AG09319 (cell line): ENCODE results near the gene RBL1.
"Not testable (repeated sequence)": the region's sequence is repeated elsewhere in the genome, so short reads cannot be mapped to it uniquely, and the experiment has no call there.

Source experiments
- DNase-seq: peaks from one replicate; pipeline ENCODE4 v3.0.0-alpha.2; 2010; ENCODE audit warnings: low read depth; ENCODE audit errors: extremely low read depth
- CTCF ChIP-seq: IDR thresholded peaks from 2 replicates; pipeline ENCODE4 v1.5.1; 2011; ENCODE audit warnings: low read depth, mild to moderate bottlenecking, inconsistent platforms, low read length, moderate library complexity

Gene RBL1

GRCh38 chr20:37128803-37129202, 33.0 kb upstream of the RBL1 start:
- no peak for TF ChIP-seq CTCF
- no peak for DNase-seq

GRCh38 chr20:37126290-37126689, 30.5 kb upstream of the RBL1 start:
- not testable (repeated sequence) for DNase-seq

GRCh38 chr20:37123441-37123840, 27.6 kb upstream of the RBL1 start:
- TF ChIP-seq CTCF, result no peak
- DNase-seq, result no peak

- TF ChIP-seq CTCF, result no peak
- no peak for DNase-seq
Observed at GRCh38 chr20:37120497-37120896, 24.7 kb upstream of the RBL1 start.

GRCh38 chr20:37119356-37120036, 23.7 kb upstream of the RBL1 start:
- TF ChIP-seq CTCF, result no peak

GRCh38 chr20:37114012-37114411, 18.2 kb upstream of the RBL1 start:
- TF ChIP-seq CTCF, result no peak
- DNase-seq, result no peak

More at GRCh38 chr20:37119356-37120036, 23.7 kb upstream of the RBL1 start:
- DNase-seq, result no peak

- TF ChIP-seq CTCF, result no peak
Observed at GRCh38 chr20:37111926-37112455, 16.2 kb upstream of the RBL1 start.

GRCh38 chr20:37108676-37109075, 12.9 kb upstream of the RBL1 start:
- TF ChIP-seq CTCF, result no peak
- DNase-seq, result no peak

More at GRCh38 chr20:37111926-37112455, 16.2 kb upstream of the RBL1 start:
- DNase-seq, result no peak
